WTC11 (cell line): ENCODE measurements around the gene FHOD3.

Experiments used
- ARID4B ChIP-seq: sonication (generic); formaldehyde crosslinking; IDR thresholded peaks from 2 replicates; pipeline ENCODE4 v1.8.0; 2023; ENCODE audit warnings: missing genetic modification reagents, mild to moderate bottlenecking, borderline replicate concordance
- ATF6 ChIP-seq: sonication (generic); formaldehyde crosslinking; IDR thresholded peaks from 2 replicates; pipeline ENCODE4 v1.8.1; 2023; ENCODE audit warnings: mild to moderate bottlenecking, missing genetic modification reagents
- CTCF ChIP-seq: fragments of 200-600 bp; IDR thresholded peaks from 2 replicates; pipeline ENCODE4 v1.8.0; 2022; ENCODE audit warnings: antibody characterized with exemption
- FOXP4 ChIP-seq: sonication (generic); formaldehyde crosslinking; IDR thresholded peaks from 2 replicates; pipeline ENCODE4 v1.8.0; 2022; ENCODE audit warnings: mild to moderate bottlenecking, missing genetic modification reagents
- RORB ChIP-seq: fragments of 250-450 bp; sonication (Bioruptor Pico); IDR thresholded peaks from 2 replicates; pipeline ENCODE4 v1.9.0; 2021; ENCODE audit warnings: mild to moderate bottlenecking
- ZBTB21 ChIP-seq: sonication (generic); formaldehyde crosslinking; IDR thresholded peaks from 2 replicates; pipeline ENCODE4 v1.8.1; 2023; ENCODE audit warnings: mild to moderate bottlenecking, missing genetic modification reagents, borderline replicate concordance
- ZNF281 ChIP-seq: sonication (generic); formaldehyde crosslinking; IDR thresholded peaks from 2 replicates; pipeline ENCODE4 v1.8.0; 2023; ENCODE audit warnings: mild to moderate bottlenecking, missing genetic modification reagents

GRCh38 chr18:36580266-36580665 is 282.8 kb downstream of the FHOD3 start:
- TF ChIP-seq FOXP4 (CRISPR knock-in tag) (no peak), RORB (CRISPR knock-in tag) (no peak), ARID4B (CRISPR knock-in tag) (no peak), ATF6 (no peak), CTCF (no peak), ZNF281 (CRISPR knock-in tag) (no peak), ZBTB21 (CRISPR knock-in tag) (no peak)
